OCI-LY3 (cell line): ENCODE results near the gene TPPP2.

Experiments used
- CTCF ChIP-seq: fragments of 200-600, 300-600 bp; sonication (generic); IDR thresholded peaks from 2 replicates; pipeline ENCODE4 v1.5.1; 2014; ENCODE audit warnings: antibody characterized with exemption, low read length, low read depth
- EZH2phosphoT487 ChIP-seq: fragments of 200-600 bp; shearing (Covaris generic); IDR thresholded peaks from 2 replicates; pipeline ENCODE4 v1.6.1; 2018; ENCODE audit warnings: antibody characterized with exemption, mixed run types, low read depth

GRCh38 chr14:21043387-21043973, 13.5 kb downstream of the TPPP2 start:
- no peak for TF ChIP-seq CTCF
- TF ChIP-seq EZH2phosphoT487: no peak
